Keratinocyte (primary cell): Measurements from ENCODE around the gene ELOVL6. TPM values are rescaled to one million over a fixed set of nuclear protein-coding genes. Genes with fewer than 3 reads are reported as not detected.

Source experiments
- DNase-seq: peaks from one replicate; pipeline ENCODE4 v3.0.0-alpha.2; 2011; ENCODE audit warnings: low read depth, missing footprints, low spot score
- FAIRE-seq: peaks from 2 replicates; lab custom pipeline; 2011; peaks lifted over from hg19 to GRCh38; lab: Jason Lieb, UNC
- H2AFZ ChIP-seq: 2 replicates; pipeline ENCODE4 v1.6.0; 2012; ENCODE audit warnings: low read length, control low read depth, inconsistent platforms; ENCODE audit not compliant: control insufficient read depth
- H3K27ac ChIP-seq: 2 replicates; pipeline ENCODE4 v1.5.1; 2011; ENCODE audit warnings: low read length; ENCODE audit not compliant: control insufficient read depth, insufficient read depth
- H3K27me3 ChIP-seq: 3 replicates; pipeline ENCODE4 v1.6.0; 2011; ENCODE audit warnings: low read length; ENCODE audit not compliant: control insufficient read depth, insufficient read depth; ENCODE audit errors: extremely low read depth
- H3K36me3 ChIP-seq, 2 experiments: 2 replicates in 1 of 2; 3 replicates in 1 of 2; pipeline ENCODE4 v1.5.1; 2011; ENCODE audit warnings: low read length in 2 of 2, mild to moderate bottlenecking in 1 of 2; ENCODE audit not compliant: control insufficient read depth in 2 of 2, insufficient read depth in 2 of 2; ENCODE audit errors: extremely low read depth in 1 of 2
- H3K4me1 ChIP-seq: 3 replicates; pipeline ENCODE4 v1.5.1; 2011; ENCODE audit warnings: low read length; ENCODE audit not compliant: control insufficient read depth, insufficient read depth; ENCODE audit errors: extremely low read depth
- H3K4me2 ChIP-seq: 3 replicates; pipeline ENCODE4 v1.6.0; 2011; ENCODE audit warnings: low read depth, low read length; ENCODE audit not compliant: control insufficient read depth, insufficient read depth; ENCODE audit errors: extremely low read depth
- H3K4me3 ChIP-seq, 3 experiments: fragments of 200-600 bp in 1 of 3; sonication (generic) in 1 of 3; 2 replicates in 2 of 3; 3 replicates in 1 of 3; pipeline ENCODE4 v1.5.1; 2011 to 2016; ENCODE audit warnings: low read length in 3 of 3, mild to moderate bottlenecking in 3 of 3, control low read depth in 2 of 3, inconsistent platforms in 1 of 3, low read depth in 1 of 3, mixed read lengths in 1 of 3, mixed run types in 1 of 3, moderate library complexity in 1 of 3; ENCODE audit not compliant: control insufficient read depth in 2 of 3, insufficient read depth in 2 of 3; ENCODE audit errors: extremely low read depth in 1 of 3
- H3K79me2 ChIP-seq: 2 replicates; pipeline ENCODE4 v1.6.0; 2012; ENCODE audit warnings: low read length; ENCODE audit not compliant: control insufficient read depth, insufficient read depth
- H3K9ac ChIP-seq: 3 replicates; pipeline ENCODE4 v1.6.0; 2011; ENCODE audit warnings: low read length; ENCODE audit not compliant: control insufficient read depth, insufficient read depth; ENCODE audit errors: extremely low read depth
- H3K9me1 ChIP-seq: 3 replicates; pipeline ENCODE4 v1.6.0; 2011; ENCODE audit warnings: low read length; ENCODE audit not compliant: control insufficient read depth, insufficient read depth; ENCODE audit errors: extremely low read depth
- H3K9me3 ChIP-seq: 2 replicates; pipeline ENCODE4 v1.5.1; 2012; ENCODE audit warnings: low read depth, low read length; ENCODE audit not compliant: control insufficient read depth
- H4K20me1 ChIP-seq: 3 replicates; pipeline ENCODE4 v1.6.0; 2011; ENCODE audit warnings: low read length; ENCODE audit not compliant: control insufficient read depth, insufficient read depth; ENCODE audit errors: extremely low read depth
- EZH2 ChIP-seq: IDR thresholded peaks from one replicate; pipeline ENCODE4 v1.6.1; 2012; ENCODE audit warnings: inconsistent platforms, mild to moderate bottlenecking, low read length, moderate library complexity
- dilution Hi-C: fragments of 300-500 bp; cut with MboI; formaldehyde crosslinking; loops from one replicate; pipeline ENCODE4 v1.7.0; 2020; ENCODE audit warnings: low sequenced_read_pairs; ENCODE audit not compliant: extremely low pct_ligation_motif_present
- polyA plus RNA-seq, 5 experiments: library from polyadenylated mRNA; depleted of rRNA in 3 of 5; stranded (reverse) in 3 of 5; stranded (forward) in 1 of 5; unstranded in 1 of 5; fragments of >200 nt; gene quantifications; 1 replicate in 1 of 5; 2 replicates in 3 of 5; 3 replicates in 1 of 5; pipeline versions ENCODE4 v1.2.1 to v1.2.3, GENCODE V29; 2011 to 2012; ENCODE audit warnings: missing spikeins in 2 of 5, low read depth in 1 of 5, low replicate concordance in 1 of 5
- TF ChIP-seq, protein P1 (sequence below), 3 experiments: IDR thresholded peaks in 1 of 3; conservative IDR thresholded peaks in 1 of 3; optimal IDR thresholded peaks in 1 of 3; 2 replicates in 2 of 3; 3 replicates in 1 of 3; pipeline versions ENCODE3 to v1.5.1; 2011; ENCODE audit warnings: low read length in 3 of 3, mild to moderate bottlenecking in 3 of 3, moderate library complexity in 2 of 3, control low read depth in 1 of 3, inconsistent platforms in 1 of 3; ENCODE audit not compliant: insufficient read depth in 2 of 3; ENCODE audit errors: extremely low read depth in 1 of 3

ELOVL6 gene
- polyA plus RNA-seq, 1 donor (not counting 4 experiments of a cell fraction or from before 2014, with no cell fraction given) = 65.9 TPM

DNA sequence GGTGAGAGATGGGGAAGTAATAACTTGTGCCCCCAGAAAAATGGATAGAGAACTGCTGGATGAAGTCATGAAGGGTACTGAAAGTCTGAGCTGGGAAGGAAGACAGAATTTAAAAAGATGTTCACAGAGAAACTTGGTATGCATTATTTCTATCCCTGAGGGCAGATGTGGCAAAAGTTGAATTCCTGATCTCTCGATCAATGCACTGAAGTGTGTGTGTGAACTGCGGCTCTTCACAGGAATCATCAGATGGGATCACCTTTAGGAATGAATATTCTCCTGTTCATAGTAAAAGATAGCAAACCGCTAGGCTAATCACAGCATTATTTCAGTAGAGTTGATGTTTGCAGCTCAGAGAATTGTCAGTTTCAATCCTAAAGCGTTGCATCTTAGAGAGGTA, 86.4 kb downstream of the ELOVL6 start:
- TF ChIP-seq EZH2 = no peak
- TF ChIP-seq, protein P1, sequence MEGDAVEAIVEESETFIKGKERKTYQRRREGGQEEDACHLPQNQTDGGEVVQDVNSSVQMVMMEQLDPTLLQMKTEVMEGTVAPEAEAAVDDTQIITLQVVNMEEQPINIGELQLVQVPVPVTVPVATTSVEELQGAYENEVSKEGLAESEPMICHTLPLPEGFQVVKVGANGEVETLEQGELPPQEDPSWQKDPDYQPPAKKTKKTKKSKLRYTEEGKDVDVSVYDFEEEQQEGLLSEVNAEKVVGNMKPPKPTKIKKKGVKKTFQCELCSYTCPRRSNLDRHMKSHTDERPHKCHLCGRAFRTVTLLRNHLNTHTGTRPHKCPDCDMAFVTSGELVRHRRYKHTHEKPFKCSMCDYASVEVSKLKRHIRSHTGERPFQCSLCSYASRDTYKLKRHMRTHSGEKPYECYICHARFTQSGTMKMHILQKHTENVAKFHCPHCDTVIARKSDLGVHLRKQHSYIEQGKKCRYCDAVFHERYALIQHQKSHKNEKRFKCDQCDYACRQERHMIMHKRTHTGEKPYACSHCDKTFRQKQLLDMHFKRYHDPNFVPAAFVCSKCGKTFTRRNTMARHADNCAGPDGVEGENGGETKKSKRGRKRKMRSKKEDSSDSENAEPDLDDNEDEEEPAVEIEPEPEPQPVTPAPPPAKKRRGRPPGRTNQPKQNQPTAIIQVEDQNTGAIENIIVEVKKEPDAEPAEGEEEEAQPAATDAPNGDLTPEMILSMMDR (optimal IDR thresholded peaks at IDR 0.05 in 1 of 3, IDR thresholded peaks at IDR 0.05 in 1 of 3, conservative IDR thresholded peaks at IDR 0.05 in 1 of 3; ENCODE audit: extremely low read depth in 1 of 3, insufficient read depth in 2 of 3, low read length in 3 of 3) = no peak
- no peaks in the 10 kb centered on the region for H3K9me1 ChIP-seq
- DNase-seq = no peak
- FAIRE-seq = no peak
- H2AFZ ChIP-seq = no peak overlapping the region
- H3K27me3 ChIP-seq = no peaks in the 10 kb centered on the region
- H3K4me3 ChIP-seq = no peak overlapping the region
- peaks cover 17% of the 10 kb centered on the region for H3K79me2 ChIP-seq
- H4K20me1 ChIP-seq = no peaks in the 10 kb centered on the region
- H3K4me2 ChIP-seq = no peak overlapping the region
- no peak overlapping the region for H3K27ac ChIP-seq
- no peak overlapping the region for H3K9ac ChIP-seq
- H3K9me3 ChIP-seq = no peaks in the 10 kb centered on the region
- H3K36me3 ChIP-seq = peaks cover 0 to 6% of the 10 kb centered on the region in 2 experiments
- peaks cover 8% of the 10 kb centered on the region for H3K4me1 ChIP-seq
- dilution Hi-C loops = no loop called here

DNA sequence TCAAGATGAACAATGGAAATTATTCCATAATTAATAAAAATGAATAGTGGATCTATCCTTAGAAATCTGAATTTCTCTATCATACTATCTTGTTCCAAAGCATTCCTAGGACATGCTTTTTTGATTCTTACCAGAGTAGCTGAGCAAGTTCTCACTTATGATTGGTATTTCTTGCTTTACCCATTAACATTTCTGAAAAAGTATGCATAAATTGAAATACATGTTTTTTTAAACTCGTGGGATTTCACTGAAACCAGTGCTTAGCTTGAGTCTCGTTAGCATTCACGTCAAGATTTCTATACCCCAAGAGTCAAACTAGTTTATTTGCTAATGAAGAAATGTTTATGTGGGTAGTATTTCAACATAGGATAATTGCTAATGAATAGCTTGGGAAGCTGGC, 89.0 kb downstream of the ELOVL6 start:
- TF ChIP-seq EZH2 = no peak
- TF ChIP-seq, protein P1 (optimal IDR thresholded peaks at IDR 0.05 in 1 of 3, IDR thresholded peaks at IDR 0.05 in 1 of 3, conservative IDR thresholded peaks at IDR 0.05 in 1 of 3; ENCODE audit: extremely low read depth in 1 of 3, insufficient read depth in 2 of 3, low read length in 3 of 3) = no peak
- no peaks in the 10 kb centered on the region for H4K20me1 ChIP-seq
- H3K4me3 ChIP-seq = no peak overlapping the region
- FAIRE-seq (no peak), DNase-seq (no peak)
- H3K9ac ChIP-seq = no peak overlapping the region
- H3K9me3 ChIP-seq = no peaks in the 10 kb centered on the region
- H3K4me2 ChIP-seq = no peak overlapping the region
- H3K79me2 ChIP-seq = peaks cover 16% of the 10 kb centered on the region
- peaks cover 18% of the 10 kb centered on the region for H3K4me1 ChIP-seq
- dilution Hi-C loops = no loop called here
- H2AFZ ChIP-seq = no peak overlapping the region
- H3K9me1 ChIP-seq = no peaks in the 10 kb centered on the region
- H3K27me3 ChIP-seq = no peaks in the 10 kb centered on the region
- H3K27ac ChIP-seq = no peak overlapping the region
- peaks cover 0 to 11% of the 10 kb centered on the region in 2 experiments for H3K36me3 ChIP-seq
